ENCODE results near the gene TMEM95. TPM values are rescaled to one million over a fixed set of nuclear protein-coding genes. Genes with fewer than 3 reads are reported as not detected.

The TMEM95 gene
- total and polyA plus RNA-seq, 2 donors from 2014 or later, result not detected

DNA sequence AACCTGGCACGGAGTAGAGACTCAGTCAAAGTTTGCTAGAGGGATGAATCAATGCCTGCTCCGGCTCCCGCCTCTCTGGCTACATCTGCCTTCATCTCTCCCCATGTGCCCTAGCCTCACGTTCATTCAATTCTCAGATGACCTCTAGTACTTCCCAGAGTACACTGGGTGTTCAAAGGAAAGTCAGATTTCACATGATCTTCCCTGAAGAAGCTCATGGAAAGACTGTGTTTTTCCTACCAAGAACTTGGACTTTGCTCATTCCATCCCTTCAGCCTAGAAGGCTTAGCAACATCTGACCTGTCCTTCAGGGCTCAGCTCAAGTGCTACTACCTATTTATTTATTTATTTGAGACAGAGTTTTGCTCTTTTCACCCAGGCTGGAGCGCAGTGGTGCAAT is 14.9 kb downstream of the TMEM95 start:
- intact Hi-C loops (cut with DNase I), result no loop called here
- no peaks in the 10 kb centered on the region for H3K9me3 ChIP-seq (ENCODE audit: control insufficient read depth in 2 of 3, insufficient read depth in 1 of 3, low read length in 3 of 3)
- H3K27ac ChIP-seq (ENCODE audit: low read depth in 2 of 2, low read length in 2 of 2), result no peak overlapping the region
- DNase-seq (no peak), FAIRE-seq (no peak)
- no peaks in the 10 kb centered on the region for H3K27me3 ChIP-seq (ENCODE audit: control insufficient read depth, insufficient read depth, low read length)
- no peaks in the 10 kb centered on the region for H3K36me3 ChIP-seq (ENCODE audit: control insufficient read depth in 2 of 3, insufficient read depth in 3 of 3, low read length in 3 of 3)
- H3K9ac ChIP-seq (ENCODE audit: low read length in 3 of 3), result no peak overlapping the region
- H3K4me3 ChIP-seq (ENCODE audit: low read length in 3 of 3), result no peak overlapping the region
- no peaks in the 10 kb centered on the region for H3K4me1 ChIP-seq (ENCODE audit: control insufficient read depth in 2 of 3, insufficient read depth in 2 of 3, low read depth in 1 of 3, low read length in 3 of 3)
- TF ChIP-seq, protein P1, sequence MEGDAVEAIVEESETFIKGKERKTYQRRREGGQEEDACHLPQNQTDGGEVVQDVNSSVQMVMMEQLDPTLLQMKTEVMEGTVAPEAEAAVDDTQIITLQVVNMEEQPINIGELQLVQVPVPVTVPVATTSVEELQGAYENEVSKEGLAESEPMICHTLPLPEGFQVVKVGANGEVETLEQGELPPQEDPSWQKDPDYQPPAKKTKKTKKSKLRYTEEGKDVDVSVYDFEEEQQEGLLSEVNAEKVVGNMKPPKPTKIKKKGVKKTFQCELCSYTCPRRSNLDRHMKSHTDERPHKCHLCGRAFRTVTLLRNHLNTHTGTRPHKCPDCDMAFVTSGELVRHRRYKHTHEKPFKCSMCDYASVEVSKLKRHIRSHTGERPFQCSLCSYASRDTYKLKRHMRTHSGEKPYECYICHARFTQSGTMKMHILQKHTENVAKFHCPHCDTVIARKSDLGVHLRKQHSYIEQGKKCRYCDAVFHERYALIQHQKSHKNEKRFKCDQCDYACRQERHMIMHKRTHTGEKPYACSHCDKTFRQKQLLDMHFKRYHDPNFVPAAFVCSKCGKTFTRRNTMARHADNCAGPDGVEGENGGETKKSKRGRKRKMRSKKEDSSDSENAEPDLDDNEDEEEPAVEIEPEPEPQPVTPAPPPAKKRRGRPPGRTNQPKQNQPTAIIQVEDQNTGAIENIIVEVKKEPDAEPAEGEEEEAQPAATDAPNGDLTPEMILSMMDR (IDR thresholded peaks at IDR 0.05; ENCODE audit: borderline replicate concordance, extremely low read depth, insufficient read depth), result no peak

DNA sequence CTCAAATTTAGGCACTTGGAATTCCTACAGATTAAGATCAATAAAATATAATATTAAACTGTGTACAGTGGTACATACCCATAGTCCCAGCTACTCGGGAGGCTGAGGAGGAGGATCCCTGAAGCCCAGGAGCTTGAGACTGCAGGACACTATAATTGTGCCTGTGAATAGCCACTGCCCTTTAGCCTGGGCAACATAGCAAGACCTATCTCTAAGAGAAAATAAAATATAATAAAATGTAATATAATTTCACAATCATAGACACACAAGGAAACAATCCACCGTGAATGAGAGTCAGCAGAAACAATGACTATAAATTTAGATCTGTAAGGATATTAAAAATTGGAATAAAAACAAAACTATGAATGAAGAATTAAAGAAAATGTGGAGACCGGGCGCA is 15.9 kb downstream of the TMEM95 start:
- TF ChIP-seq, protein P1 (IDR thresholded peaks at IDR 0.05; ENCODE audit: borderline replicate concordance, extremely low read depth, insufficient read depth), result no peak
- intact Hi-C loops (cut with DNase I), result no loop called here
- no peak for DNase-seq
- FAIRE-seq, result no peak
- no peaks in the 10 kb centered on the region for H3K9me3 ChIP-seq (ENCODE audit: control insufficient read depth in 2 of 3, insufficient read depth in 1 of 3, low read length in 3 of 3)
- no peaks in the 10 kb centered on the region for H3K27me3 ChIP-seq (ENCODE audit: control insufficient read depth, insufficient read depth, low read length)
- H3K9ac ChIP-seq (ENCODE audit: low read length in 3 of 3), result no peak overlapping the region
- no peak overlapping the region for H3K27ac ChIP-seq (ENCODE audit: low read depth in 2 of 2, low read length in 2 of 2)
- H3K36me3 ChIP-seq (ENCODE audit: control insufficient read depth in 2 of 3, insufficient read depth in 3 of 3, low read length in 3 of 3), result no peaks in the 10 kb centered on the region
- no peak overlapping the region for H3K4me3 ChIP-seq (ENCODE audit: low read length in 3 of 3)
- H3K4me1 ChIP-seq (ENCODE audit: control insufficient read depth in 2 of 3, insufficient read depth in 2 of 3, low read depth in 1 of 3, low read length in 3 of 3), result no peaks in the 10 kb centered on the region

DNA sequence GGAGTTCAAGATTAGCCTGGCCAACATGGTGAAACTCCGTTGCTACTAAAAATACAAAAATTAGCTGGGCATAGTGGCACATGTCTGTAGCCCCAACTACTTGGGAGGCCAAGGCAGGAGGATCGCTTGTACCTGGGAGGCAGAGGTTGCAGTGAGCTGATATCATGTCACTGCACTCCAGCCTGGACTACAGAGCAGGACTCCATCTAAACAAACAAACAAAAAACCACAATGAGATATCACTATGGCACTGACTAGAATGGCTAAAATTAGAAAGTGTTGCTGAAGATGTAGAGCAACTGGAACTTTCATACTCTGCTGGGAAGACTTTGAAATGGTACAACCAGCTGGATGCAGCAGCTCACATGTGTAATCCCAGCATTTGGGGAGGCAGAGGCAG is 19.4 kb downstream of the TMEM95 start:
- no peaks in the 10 kb centered on the region for H3K27me3 ChIP-seq (ENCODE audit: control insufficient read depth, insufficient read depth, low read length)
- no peak overlapping the region for H3K4me3 ChIP-seq (ENCODE audit: low read length in 3 of 3)
- TF ChIP-seq, protein P1 (IDR thresholded peaks at IDR 0.05; ENCODE audit: borderline replicate concordance, extremely low read depth, insufficient read depth), result no peak
- no peak overlapping the region for H3K27ac ChIP-seq (ENCODE audit: low read depth in 2 of 2, low read length in 2 of 2)
- FAIRE-seq (no peak), DNase-seq (no peak)
- H3K9me3 ChIP-seq (ENCODE audit: control insufficient read depth in 2 of 3, insufficient read depth in 1 of 3, low read length in 3 of 3), result no peaks in the 10 kb centered on the region
- H3K9ac ChIP-seq (ENCODE audit: low read length in 3 of 3), result no peak overlapping the region
- H3K4me1 ChIP-seq (ENCODE audit: control insufficient read depth in 2 of 3, insufficient read depth in 2 of 3, low read depth in 1 of 3, low read length in 3 of 3), result no peaks in the 10 kb centered on the region
- no peaks in the 10 kb centered on the region for H3K36me3 ChIP-seq (ENCODE audit: control insufficient read depth in 2 of 3, insufficient read depth in 3 of 3, low read length in 3 of 3)
- intact Hi-C loops (cut with DNase I), result no loop called here

DNA sequence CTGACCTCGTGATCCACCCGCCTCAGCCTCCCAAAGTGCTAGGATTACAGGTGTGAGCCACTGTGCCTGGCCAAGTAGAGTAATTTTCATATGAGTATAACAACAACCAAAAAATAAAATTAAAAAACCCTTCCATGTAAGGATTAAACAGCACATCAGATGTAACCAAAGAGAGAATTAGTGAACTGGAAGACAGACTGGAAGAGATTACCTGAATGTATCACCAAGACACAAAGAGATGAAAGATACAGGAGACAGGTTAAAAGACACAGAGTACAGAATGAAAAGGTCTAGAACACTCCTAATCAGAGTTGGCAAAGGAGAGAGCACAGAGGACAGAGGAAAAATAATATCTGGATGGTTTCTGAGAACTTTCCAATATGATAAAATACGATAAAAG is 24.2 kb downstream of the TMEM95 start:
- no peak overlapping the region for H3K27ac ChIP-seq (ENCODE audit: low read depth in 2 of 2, low read length in 2 of 2)
- DNase-seq, result no peak
- FAIRE-seq, result no peak
- no peaks in the 10 kb centered on the region for H3K36me3 ChIP-seq (ENCODE audit: control insufficient read depth in 2 of 3, insufficient read depth in 3 of 3, low read length in 3 of 3)
- no peak overlapping the region for H3K9ac ChIP-seq (ENCODE audit: low read length in 3 of 3)
- no peaks in the 10 kb centered on the region for H3K9me3 ChIP-seq (ENCODE audit: control insufficient read depth in 2 of 3, insufficient read depth in 1 of 3, low read length in 3 of 3)
- H3K27me3 ChIP-seq (ENCODE audit: control insufficient read depth, insufficient read depth, low read length), result peaks cover 5% of the 10 kb centered on the region
- TF ChIP-seq, protein P1 (IDR thresholded peaks at IDR 0.05; ENCODE audit: borderline replicate concordance, extremely low read depth, insufficient read depth), result no peak
- peaks cover 0 to 17% (median 10%) of the 10 kb centered on the region in 3 donors for H3K4me1 ChIP-seq (ENCODE audit: control insufficient read depth in 2 of 3, insufficient read depth in 2 of 3, low read depth in 1 of 3, low read length in 3 of 3)
- intact Hi-C loops (cut with DNase I), result no loop called here
- H3K4me3 ChIP-seq (ENCODE audit: low read length in 3 of 3), result no peak overlapping the region

Data from kidney (tissue), 14 donors.